HepG2 (cell line): ENCODE measurements around the gene AGXT. TPM values are rescaled to one million over a fixed set of nuclear protein-coding genes. Genes with fewer than 3 reads are reported as not detected.

Source experiments
- IKZF1 ChIP-seq: fragments of 450-650 bp; IDR thresholded peaks from 2 replicates; pipeline ENCODE4 v1.7.1; 2016
- KLF9 ChIP-seq: IDR thresholded peaks from 2 replicates; pipeline ENCODE4 v1.6.1; 2016; ENCODE audit warnings: low read depth
- NFYB ChIP-seq: sonication (generic); formaldehyde crosslinking; IDR thresholded peaks from 2 replicates; pipeline ENCODE4 v1.4.0; 2020; ENCODE audit warnings: missing genetic modification reagents
- PPARG ChIP-seq: conservative IDR thresholded peaks from 2 replicates; pipeline ENCODE4 v1.6.1; 2016; ENCODE audit warnings: missing biosample characterization, missing genetic modification reagents
- TCF7 ChIP-seq: sonication (generic); IDR thresholded peaks from 2 replicates; pipeline ENCODE4 v1.6.1; 2016; ENCODE audit warnings: antibody characterized with exemption, low read depth
- U2AF1 ChIP-seq: fragments of 200-400 bp; formaldehyde crosslinking; optimal IDR thresholded peaks from 2 replicates; pipeline ENCODE3; 2017; ENCODE audit warnings: mild to moderate bottlenecking, low read depth, low read length
- ZFX ChIP-seq: sonication (generic); formaldehyde crosslinking; IDR thresholded peaks from 2 replicates; pipeline ENCODE4 v1.4.0; 2020; ENCODE audit warnings: mild to moderate bottlenecking, low read depth, missing genetic modification reagents, moderate library complexity
- ZMYM3 ChIP-seq: sonication (generic); formaldehyde crosslinking; IDR thresholded peaks from 2 replicates; pipeline ENCODE4 v1.5.1; 2020; ENCODE audit warnings: mild to moderate bottlenecking, missing genetic modification reagents
- ZNF160 ChIP-seq: sonication (generic); formaldehyde crosslinking; IDR thresholded peaks from 2 replicates; pipeline ENCODE4 v1.8.0; 2022; ENCODE audit warnings: mild to moderate bottlenecking, inconsistent platforms, missing genetic modification reagents
- ZNF570 ChIP-seq: sonication (generic); formaldehyde crosslinking; IDR thresholded peaks from 2 replicates; pipeline ENCODE4 v1.4.0; 2020; ENCODE audit warnings: mild to moderate bottlenecking, missing genetic modification reagents, borderline replicate concordance
- ZNF747 ChIP-seq: sonication (generic); formaldehyde crosslinking; IDR thresholded peaks from 2 replicates; pipeline ENCODE4 v1.8.1; 2023; ENCODE audit warnings: missing genetic modification reagents, mild to moderate bottlenecking, borderline replicate concordance
- ZNF772 ChIP-seq: sonication (generic); formaldehyde crosslinking; IDR thresholded peaks from 2 replicates; pipeline ENCODE4 v1.5.0; 2020; ENCODE audit warnings: mild to moderate bottlenecking, missing genetic modification reagents
- polyA plus RNA-seq, 8 experiments: library from polyadenylated mRNA; depleted of rRNA in 3 of 8; stranded (reverse) in 7 of 8; unstranded in 1 of 8; fragments of >200 nt; fragmentation: Illumina TruSeq in 4 of 8; extraction: Trizol in 4 of 8; gene quantifications; 2 replicates each; pipeline versions ENCODE4 v1.2.1 to v1.2.3, GENCODE V29; 2011 to 2016; ENCODE audit warnings: low read depth in 4 of 8, missing spikeins in 1 of 8, mixed read lengths in 1 of 8; ENCODE audit not compliant: insufficient read depth in 1 of 8
- total RNA-seq, 5 experiments: library from RNA; depleted of rRNA; stranded (reverse); fragments of >200 nt; fragmentation: Illumina TruSeq; extraction: Trizol; gene quantifications; 2 replicates each; pipeline ENCODE4 v1.2.3, GENCODE V29; 2016; ENCODE audit warnings: low read depth in 1 of 5
- TF ChIP-seq, protein P1 (sequence below): sonication (generic); formaldehyde crosslinking; IDR thresholded peaks from 2 replicates; pipeline ENCODE4 v1.4.0; 2020; ENCODE audit warnings: mild to moderate bottlenecking, missing genetic modification reagents, borderline replicate concordance
- TF ChIP-seq, protein P2 (sequence below): sonication (generic); formaldehyde crosslinking; IDR thresholded peaks from 2 replicates; pipeline ENCODE4 v1.5.0; 2020; ENCODE audit warnings: missing genetic modification reagents
- TF ChIP-seq, protein P3 (sequence below): sonication (generic); formaldehyde crosslinking; IDR thresholded peaks from 2 replicates; pipeline ENCODE4 v1.5.1; 2020; ENCODE audit warnings: missing genetic modification reagents, mild to moderate bottlenecking, borderline replicate concordance
- TF ChIP-seq, protein P4 (sequence below): IDR thresholded peaks from 2 replicates; pipeline ENCODE4 v1.6.1; 2016; ENCODE audit warnings: missing biosample characterization, missing genetic modification reagents, low read depth
- TF ChIP-seq, protein P5 (sequence below): sonication (generic); formaldehyde crosslinking; conservative IDR thresholded peaks from 2 replicates; pipeline ENCODE4 v1.4.0; 2020; ENCODE audit warnings: missing genetic modification reagents

AGXT gene
- total and polyA plus RNA-seq, 2 of the 13 experiments (the other 11 are each of a cell fraction or from before 2014, with no cell fraction given) = 41.9 to 96.1 TPM

DNA sequence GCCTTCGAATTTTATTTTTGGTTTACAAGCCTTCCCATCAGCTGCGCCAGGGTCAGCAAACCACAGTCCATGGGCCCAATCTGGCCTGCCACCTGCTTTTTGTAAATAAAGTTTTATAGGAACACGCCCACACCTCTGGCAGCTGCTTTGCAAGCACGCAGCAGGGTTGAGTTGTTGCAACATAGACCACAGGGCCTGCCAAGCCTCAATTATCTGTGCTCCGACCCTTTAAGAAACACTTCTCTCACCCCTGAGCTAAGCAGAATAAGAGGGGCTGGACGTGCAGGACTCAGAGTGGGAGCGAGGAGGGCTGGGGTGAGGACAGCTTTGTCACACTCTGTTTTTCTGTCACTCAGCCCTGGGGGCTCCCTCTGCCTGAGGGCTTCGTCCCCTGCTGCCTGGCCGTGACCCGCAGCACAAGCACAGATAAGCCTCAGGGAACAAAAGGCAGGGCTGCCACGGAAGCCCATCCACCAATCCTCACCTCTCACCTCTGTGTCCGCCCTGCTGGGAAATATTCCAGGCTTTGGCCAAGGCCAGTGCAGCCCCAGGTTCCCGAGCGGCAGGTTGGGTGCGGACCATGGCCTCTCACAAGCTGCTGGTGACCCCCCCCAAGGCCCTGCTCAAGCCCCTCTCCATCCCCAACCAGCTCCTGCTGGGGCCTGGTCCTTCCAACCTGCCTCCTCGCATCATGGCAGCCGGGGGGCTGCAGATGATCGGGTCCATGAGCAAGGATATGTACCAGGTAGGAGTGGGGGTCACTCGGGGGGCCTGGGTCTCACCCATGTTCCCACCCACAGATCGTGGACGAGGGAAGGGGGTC lies at the start of gene AGXT (continued):
- TF ChIP-seq, protein P1, sequence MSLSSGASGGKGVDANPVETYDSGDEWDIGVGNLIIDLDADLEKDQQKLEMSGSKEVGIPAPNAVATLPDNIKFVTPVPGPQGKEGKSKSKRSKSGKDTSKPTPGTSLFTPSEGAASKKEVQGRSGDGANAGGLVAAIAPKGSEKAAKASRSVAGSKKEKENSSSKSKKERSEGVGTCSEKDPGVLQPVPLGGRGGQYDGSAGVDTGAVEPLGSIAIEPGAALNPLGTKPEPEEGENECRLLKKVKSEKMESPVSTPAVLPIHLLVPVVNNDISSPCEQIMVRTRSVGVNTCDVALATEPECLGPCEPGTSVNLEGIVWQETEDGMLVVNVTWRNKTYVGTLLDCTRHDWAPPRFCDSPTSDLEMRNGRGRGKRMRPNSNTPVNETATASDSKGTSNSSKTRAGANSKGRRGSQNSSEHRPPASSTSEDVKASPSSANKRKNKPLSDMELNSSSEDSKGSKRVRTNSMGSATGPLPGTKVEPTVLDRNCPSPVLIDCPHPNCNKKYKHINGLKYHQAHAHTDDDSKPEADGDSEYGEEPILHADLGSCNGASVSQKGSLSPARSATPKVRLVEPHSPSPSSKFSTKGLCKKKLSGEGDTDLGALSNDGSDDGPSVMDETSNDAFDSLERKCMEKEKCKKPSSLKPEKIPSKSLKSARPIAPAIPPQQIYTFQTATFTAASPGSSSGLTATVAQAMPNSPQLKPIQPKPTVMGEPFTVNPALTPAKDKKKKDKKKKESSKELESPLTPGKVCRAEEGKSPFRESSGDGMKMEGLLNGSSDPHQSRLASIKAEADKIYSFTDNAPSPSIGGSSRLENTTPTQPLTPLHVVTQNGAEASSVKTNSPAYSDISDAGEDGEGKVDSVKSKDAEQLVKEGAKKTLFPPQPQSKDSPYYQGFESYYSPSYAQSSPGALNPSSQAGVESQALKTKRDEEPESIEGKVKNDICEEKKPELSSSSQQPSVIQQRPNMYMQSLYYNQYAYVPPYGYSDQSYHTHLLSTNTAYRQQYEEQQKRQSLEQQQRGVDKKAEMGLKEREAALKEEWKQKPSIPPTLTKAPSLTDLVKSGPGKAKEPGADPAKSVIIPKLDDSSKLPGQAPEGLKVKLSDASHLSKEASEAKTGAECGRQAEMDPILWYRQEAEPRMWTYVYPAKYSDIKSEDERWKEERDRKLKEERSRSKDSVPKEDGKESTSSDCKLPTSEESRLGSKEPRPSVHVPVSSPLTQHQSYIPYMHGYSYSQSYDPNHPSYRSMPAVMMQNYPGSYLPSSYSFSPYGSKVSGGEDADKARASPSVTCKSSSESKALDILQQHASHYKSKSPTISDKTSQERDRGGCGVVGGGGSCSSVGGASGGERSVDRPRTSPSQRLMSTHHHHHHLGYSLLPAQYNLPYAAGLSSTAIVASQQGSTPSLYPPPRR = peak; percentile 77; the same call in 1 of the 2 replicates
- TF ChIP-seq, protein P2, sequence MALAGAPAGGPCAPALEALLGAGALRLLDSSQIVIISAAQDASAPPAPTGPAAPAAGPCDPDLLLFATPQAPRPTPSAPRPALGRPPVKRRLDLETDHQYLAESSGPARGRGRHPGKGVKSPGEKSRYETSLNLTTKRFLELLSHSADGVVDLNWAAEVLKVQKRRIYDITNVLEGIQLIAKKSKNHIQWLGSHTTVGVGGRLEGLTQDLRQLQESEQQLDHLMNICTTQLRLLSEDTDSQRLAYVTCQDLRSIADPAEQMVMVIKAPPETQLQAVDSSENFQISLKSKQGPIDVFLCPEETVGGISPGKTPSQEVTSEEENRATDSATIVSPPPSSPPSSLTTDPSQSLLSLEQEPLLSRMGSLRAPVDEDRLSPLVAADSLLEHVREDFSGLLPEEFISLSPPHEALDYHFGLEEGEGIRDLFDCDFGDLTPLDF (CRISPR knock-in tag) = peak; percentile 17; the same call in 1 of the 2 replicates
- TF ChIP-seq TCF7 (0 out of 2 replicates have a peak, but pooled peaks have one; percentile 21), ZFX (peak; percentile 91), NFYB (CRISPR knock-in tag) (no peak), ZNF160 (peak; percentile 80; the same call in 1 of the 2 replicates), KLF9 (CRISPR knock-in tag) (no peak), ZNF570 (CRISPR knock-in tag) (no peak), U2AF1 (no peak), IKZF1 (no peak), ZNF772 (peak; percentile 84; the same call in 1 of the 2 replicates), ZMYM3 (peak; percentile 78), PPARG (peak; percentile 77), ZNF747 (CRISPR knock-in tag) (no peak; the same call in 1 of the 2 replicates)
- TF ChIP-seq, protein P3, sequence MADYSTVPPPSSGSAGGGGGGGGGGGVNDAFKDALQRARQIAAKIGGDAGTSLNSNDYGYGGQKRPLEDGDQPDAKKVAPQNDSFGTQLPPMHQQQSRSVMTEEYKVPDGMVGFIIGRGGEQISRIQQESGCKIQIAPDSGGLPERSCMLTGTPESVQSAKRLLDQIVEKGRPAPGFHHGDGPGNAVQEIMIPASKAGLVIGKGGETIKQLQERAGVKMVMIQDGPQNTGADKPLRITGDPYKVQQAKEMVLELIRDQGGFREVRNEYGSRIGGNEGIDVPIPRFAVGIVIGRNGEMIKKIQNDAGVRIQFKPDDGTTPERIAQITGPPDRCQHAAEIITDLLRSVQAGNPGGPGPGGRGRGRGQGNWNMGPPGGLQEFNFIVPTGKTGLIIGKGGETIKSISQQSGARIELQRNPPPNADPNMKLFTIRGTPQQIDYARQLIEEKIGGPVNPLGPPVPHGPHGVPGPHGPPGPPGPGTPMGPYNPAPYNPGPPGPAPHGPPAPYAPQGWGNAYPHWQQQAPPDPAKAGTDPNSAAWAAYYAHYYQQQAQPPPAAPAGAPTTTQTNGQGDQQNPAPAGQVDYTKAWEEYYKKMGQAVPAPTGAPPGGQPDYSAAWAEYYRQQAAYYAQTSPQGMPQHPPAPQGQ = no peak
- TF ChIP-seq, protein P4, sequence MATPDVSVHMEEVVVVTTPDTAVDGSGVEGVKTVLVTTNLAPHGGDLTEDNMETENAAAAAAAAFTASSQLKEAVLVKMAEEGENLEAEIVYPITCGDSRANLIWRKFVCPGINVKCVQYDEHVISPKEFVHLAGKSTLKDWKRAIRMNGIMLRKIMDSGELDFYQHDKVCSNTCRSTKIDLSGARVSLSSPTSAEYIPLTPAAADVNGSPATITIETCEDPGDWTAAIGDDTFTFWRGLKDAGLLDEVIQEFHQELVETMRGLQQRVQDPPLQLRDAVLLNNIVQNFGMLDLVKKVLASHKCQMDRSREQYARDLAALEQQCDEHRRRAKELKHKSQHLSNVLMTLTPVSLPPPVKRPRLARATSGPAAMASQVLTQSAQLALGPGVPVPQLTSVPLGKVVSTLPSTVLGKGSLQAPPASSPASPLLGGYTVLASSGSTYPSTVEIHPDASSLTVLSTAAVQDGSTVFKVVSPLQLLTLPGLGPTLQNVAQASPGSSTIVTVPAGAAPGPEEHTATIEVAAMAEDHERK (CRISPR knock-in tag) = no peak
- TF ChIP-seq, protein P5, sequence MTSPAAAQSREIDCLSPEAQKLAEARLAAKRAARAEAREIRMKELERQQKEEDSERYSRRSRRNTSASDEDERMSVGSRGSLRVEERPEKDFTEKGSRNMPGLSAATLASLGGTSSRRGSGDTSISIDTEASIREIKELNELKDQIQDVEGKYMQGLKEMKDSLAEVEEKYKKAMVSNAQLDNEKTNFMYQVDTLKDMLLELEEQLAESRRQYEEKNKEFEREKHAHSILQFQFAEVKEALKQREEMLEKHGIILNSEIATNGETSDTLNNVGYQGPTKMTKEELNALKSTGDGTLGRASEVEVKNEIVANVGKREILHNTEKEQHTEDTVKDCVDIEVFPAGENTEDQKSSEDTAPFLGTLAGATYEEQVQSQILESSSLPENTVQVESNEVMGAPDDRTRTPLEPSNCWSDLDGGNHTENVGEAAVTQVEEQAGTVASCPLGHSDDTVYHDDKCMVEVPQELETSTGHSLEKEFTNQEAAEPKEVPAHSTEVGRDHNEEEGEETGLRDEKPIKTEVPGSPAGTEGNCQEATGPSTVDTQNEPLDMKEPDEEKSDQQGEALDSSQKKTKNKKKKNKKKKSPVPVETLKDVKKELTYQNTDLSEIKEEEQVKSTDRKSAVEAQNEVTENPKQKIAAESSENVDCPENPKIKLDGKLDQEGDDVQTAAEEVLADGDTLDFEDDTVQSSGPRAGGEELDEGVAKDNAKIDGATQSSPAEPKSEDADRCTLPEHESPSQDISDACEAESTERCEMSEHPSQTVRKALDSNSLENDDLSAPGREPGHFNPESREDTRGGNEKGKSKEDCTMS (CRISPR knock-in tag) = no peak
